Dedifferentiated amniotic fluid mesenchymal stem cell (primary cell): ENCODE results near the gene SCYGR8.

Experiments
- DNase-seq: peaks from one replicate; pipeline ENCODE4 v3.0.0-alpha.2; 2016; ENCODE audit errors: extremely low spot score

The SCYGR8 gene

GRCh38 chr2:227761740-227762476 lies 16.2 kb downstream of the SCYGR8 start:
- no peak for DNase-seq

- no peak for DNase-seq
Observed at GRCh38 chr2:227765788-227766372, 20.2 kb downstream of the SCYGR8 start.

GRCh38 chr2:227766373-227766883 lies 20.7 kb downstream of the SCYGR8 start:
- peak; percentile 67 for DNase-seq

- DNase-seq: no peak
Observed at GRCh38 chr2:227767830-227768229, 22.1 kb downstream of the SCYGR8 start.

- DNase-seq: no peak
Observed at GRCh38 chr2:227772197-227772661, 26.5 kb downstream of the SCYGR8 start.

- DNase-seq: no peak
Observed at GRCh38 chr2:227772932-227773331, 27.2 kb downstream of the SCYGR8 start.

- no peak for DNase-seq
Observed at GRCh38 chr2:227774011-227774624, 28.4 kb downstream of the SCYGR8 start.

- no peak for DNase-seq
Observed at GRCh38 chr2:227774895-227775842, 29.5 kb downstream of the SCYGR8 start.

GRCh38 chr2:227780981-227781615 lies 35.4 kb downstream of the SCYGR8 start:
- no peak for DNase-seq

GRCh38 chr2:227781841-227782240 lies 36.1 kb downstream of the SCYGR8 start:
- DNase-seq: no peak

- DNase-seq: no peak
Observed at GRCh38 chr2:227782804-227783203, 37.1 kb downstream of the SCYGR8 start.

GRCh38 chr2:227783404-227784138 lies 37.9 kb downstream of the SCYGR8 start:
- DNase-seq: no peak

- no peak for DNase-seq
Observed at GRCh38 chr2:227785293-227785692, 39.6 kb downstream of the SCYGR8 start.

- DNase-seq: no peak
Observed at GRCh38 chr2:227788561-227789018, 42.9 kb downstream of the SCYGR8 start.

GRCh38 chr2:227789803-227790202 lies 44.1 kb downstream of the SCYGR8 start:
- DNase-seq: no peak

- DNase-seq: no peak
Observed at GRCh38 chr2:227793148-227793712, 47.5 kb downstream of the SCYGR8 start.
